T-cell (primary cell): Measurements from ENCODE around the gene IQSEC1. TPM values are rescaled to one million over a fixed set of nuclear protein-coding genes. Genes with fewer than 3 reads are reported as not detected.

ENCODE experiments used
- ATAC-seq, 4 experiments: fragments of 200-7000 bp in 3 of 4; fragments of 150-1000 bp in 1 of 4; cut with Tn5 transposase; replicated peaks in 1 of 4; 1 replicate in 3 of 4; 2 replicates in 1 of 4; pipeline ENCODE4 v1.10.0; 2021; ENCODE audit warnings: moderate library complexity in 3 of 4, mild to moderate bottlenecking in 2 of 4, moderate number of reproducible peaks in 1 of 4
- CTCF ChIA-PET, 2 donors: fragments of 300-600 bp; sonication (Branson Sonifier 250); formaldehyde crosslinking; loops; one replicate each; lab custom pipeline; 2022; ENCODE audit warnings: antibody characterized with exemption in 2 of 2; lab: Charles Lee
- POLR2A ChIA-PET, 2 donors: fragments of 300-600 bp; sonication (Branson Sonifier 250); formaldehyde crosslinking; loops; one replicate each; lab custom pipeline; 2022; ENCODE audit warnings: antibody characterized with exemption in 2 of 2; lab: Charles Lee
- DNase-seq, 35 experiments: peaks; one replicate each; pipeline versions ENCODE4 v3.0.0 to v3.0.0-alpha.2; 2013 to 2023
- H3K27ac ChIP-seq: one replicate; pipeline ENCODE4 v1.5.1; 2013; ENCODE audit warnings: low read length
- H3K27me3 ChIP-seq, 2 experiments: replicated peaks in 1 of 2; 1 replicate in 1 of 2; 2 replicates in 1 of 2; pipeline versions ENCODE4 v1.6.1 to v1.7.0; 2013; ENCODE audit warnings: low read length in 1 of 2, mixed read lengths in 1 of 2; ENCODE audit not compliant: control insufficient read depth in 2 of 2, insufficient read depth in 2 of 2; ENCODE audit errors: extremely low read depth in 1 of 2
- H3K36me3 ChIP-seq, 2 donors: 1 replicate in 1 of 2; 2 replicates in 1 of 2; pipeline versions ENCODE4 v1.6.1 to v1.7.0; 2013; ENCODE audit warnings: low read length in 1 of 2; ENCODE audit not compliant: control insufficient read depth in 2 of 2, insufficient read depth in 1 of 2; ENCODE audit errors: extremely low read depth in 1 of 2
- H3K4me1 ChIP-seq, 2 experiments: 1 replicate in 1 of 2; 2 replicates in 1 of 2; pipeline versions ENCODE4 v1.6.1 to v1.7.0; 2013; ENCODE audit warnings: low read length in 2 of 2, mixed read lengths in 1 of 2; ENCODE audit not compliant: insufficient read depth in 2 of 2, control insufficient read depth in 1 of 2; ENCODE audit errors: extremely low read depth in 1 of 2
- H3K4me3 ChIP-seq, 2 donors: 1 replicate in 1 of 2; 2 replicates in 1 of 2; pipeline versions ENCODE4 v1.5.1 to v1.7.0; 2013; ENCODE audit warnings: mild to moderate bottlenecking in 2 of 2, low read length in 1 of 2, moderate library complexity in 1 of 2; ENCODE audit not compliant: control insufficient read depth in 1 of 2; ENCODE audit errors: extremely low read depth in 1 of 2
- H3K9me3 ChIP-seq: 2 replicates; pipeline ENCODE4 v1.7.0; 2013
- H3K27ac Mint-ChIP-seq, 2 donors: one replicate each; pipeline ENCODE4 v1.8.0; 2020 to 2021; ENCODE audit warnings: mild to moderate bottlenecking in 2 of 2, mixed read lengths in 2 of 2
- H3K27me3 Mint-ChIP-seq, 2 donors: one replicate each; pipeline ENCODE4 v1.8.0; 2021 to 2022; ENCODE audit warnings: mixed read lengths in 2 of 2
- H3K36me3 Mint-ChIP-seq: one replicate; pipeline ENCODE4 v1.8.0; 2021; ENCODE audit warnings: mixed read lengths
- H3K4me1 Mint-ChIP-seq, 3 donors: one replicate each; pipeline ENCODE4 v1.8.0; 2020 to 2022; ENCODE audit warnings: mixed read lengths in 3 of 3, mild to moderate bottlenecking in 1 of 3
- H3K4me3 Mint-ChIP-seq, 3 donors: one replicate each; pipeline ENCODE4 v1.8.0; 2020 to 2022; ENCODE audit warnings: mild to moderate bottlenecking in 3 of 3, mixed read lengths in 3 of 3, moderate library complexity in 3 of 3
- H3K9me3 Mint-ChIP-seq, 3 donors: one replicate each; pipeline ENCODE4 v1.8.0; 2020 to 2022; ENCODE audit warnings: mixed read lengths in 3 of 3
- WGBS: methylation state at CpG from one replicate; pipeline ENCODE4 v1.1.5; 2013; ENCODE audit warnings: missing lambda C conversion rate; ENCODE audit not compliant: insufficient coverage; 5-methylcytosine and 5-hydroxymethylcytosine counted together
- total RNA-seq, 35 experiments: library from RNA in 6 of 35; stranded (reverse) in 6 of 35; fragments of 120-200 nt in 1 of 35; gene quantifications; one replicate each; pipeline versions ENCODE4 v1.2.1 to v1.2.4 and lab custom pipeline; 2013 to 2026

Gene IQSEC1
- total RNA-seq, 5 donors from 2014 or later (not counting 1 experiment from before 2014, with no cell fraction given): 73.7 to 113 (median 86.9) TPM

DNA sequence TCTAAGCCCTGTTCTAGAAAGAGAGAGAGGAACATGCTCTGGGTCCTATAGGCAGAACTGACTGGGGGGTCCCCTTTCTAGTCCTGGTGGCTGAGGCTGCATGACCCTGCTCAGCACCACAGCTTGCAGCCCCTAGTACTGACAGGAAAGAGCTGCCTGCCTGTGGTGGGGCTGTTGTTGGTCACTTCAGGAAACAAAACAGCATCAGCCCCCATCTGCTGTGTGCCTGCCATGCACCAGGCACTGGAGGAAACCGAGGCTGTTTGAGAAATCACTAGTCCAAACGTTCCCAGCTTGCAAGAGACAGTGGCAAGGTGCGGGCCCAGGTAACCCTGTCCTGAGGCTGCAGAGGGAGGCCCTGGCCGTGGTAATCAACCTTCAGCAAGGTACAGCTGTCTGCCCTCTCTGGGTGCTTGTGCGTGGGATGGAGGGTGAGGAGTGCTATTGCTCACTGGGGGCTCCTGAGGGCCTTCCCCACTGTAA lies 90.6 kb downstream of the IQSEC1 start:
- peaks cover 0 to 55% of the 10 kb centered on the region in 2 experiments for H3K4me1 ChIP-seq
- WGBS: 48% methylated on average over 3 of the region's 5 CpGs
- no peak overlapping the region for H3K27ac ChIP-seq
- Mint-ChIP-seq H3K4me3 (no peak overlapping the region), H3K4me1 (peaks cover 69 to 71% (median 70%) of the 10 kb centered on the region in 3 donors), H3K36me3 (peaks cover 12% of the 10 kb centered on the region), H3K9me3 (no peaks in the 10 kb centered on the region), H3K27me3 (no peaks in the 10 kb centered on the region), H3K27ac (peak overlapping the region; percentile 74 to 80)
- H3K9me3 ChIP-seq: no peaks in the 10 kb centered on the region
- peaks cover 14 to 45% of the 10 kb centered on the region in 2 donors for H3K36me3 ChIP-seq
- POLR2A ChIA-PET: no interaction called here
- H3K4me3 ChIP-seq: no peak overlapping the region
- DNase-seq (no peak), ATAC-seq (no peak)
- no peaks in the 10 kb centered on the region for H3K27me3 ChIP-seq
- CTCF ChIA-PET: interaction anchor here (1.3 to 1.4 kb wide), 2 partner anchors 10 to 29 kb away, joined by 3 to 4 read pairs; no protein-coding TSS in a partner anchor

DNA sequence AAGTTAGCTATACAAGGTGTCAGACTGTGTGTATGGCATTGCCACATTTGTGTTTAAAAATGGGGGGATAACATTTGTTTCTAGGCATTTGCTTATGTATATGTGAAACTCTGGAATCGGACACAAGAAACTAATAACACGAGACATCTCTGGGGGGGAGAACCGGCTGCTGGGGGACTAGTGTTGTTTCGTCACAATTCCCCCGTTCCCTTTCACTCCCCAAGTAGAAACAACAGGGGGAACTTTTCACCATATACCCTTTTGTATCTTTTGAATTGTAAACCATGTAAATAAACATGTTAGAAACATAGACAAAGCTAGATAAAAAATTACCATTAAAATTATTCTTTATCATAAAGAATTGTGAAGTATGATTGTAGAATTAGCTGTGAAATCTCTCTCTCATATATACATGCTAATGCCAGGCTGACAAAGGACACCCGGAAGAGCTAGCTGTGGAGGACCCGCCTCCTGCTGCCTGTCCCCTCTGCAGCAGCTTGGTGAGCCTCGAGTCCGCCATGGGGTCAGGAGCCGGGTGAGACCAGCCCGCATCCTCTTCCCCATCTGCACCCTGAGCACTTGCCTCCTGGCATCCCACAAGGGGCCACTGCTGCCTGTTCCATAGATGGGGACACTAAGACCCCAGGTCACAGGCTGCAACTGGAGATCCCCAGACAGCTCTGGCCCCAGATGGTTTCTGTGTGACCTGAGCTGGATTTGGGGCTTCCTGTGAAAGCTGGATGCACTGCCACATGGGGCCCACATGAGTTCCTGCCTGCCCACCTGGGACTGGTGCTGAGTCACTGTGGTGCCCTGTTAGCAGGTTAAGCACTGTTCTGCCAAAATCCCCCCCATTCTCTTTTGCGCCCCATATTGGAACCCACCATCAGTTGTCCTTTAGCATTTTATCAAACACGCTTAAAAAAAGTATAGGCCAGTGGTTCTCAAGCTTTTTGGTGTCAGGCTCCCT lies 91.6 kb downstream of the IQSEC1 start:
- H3K4me1 ChIP-seq: peaks cover 0 to 55% of the 10 kb centered on the region in 2 experiments
- no peak overlapping the region for H3K27ac ChIP-seq
- H3K4me3 ChIP-seq: no peak overlapping the region
- H3K27me3 Mint-ChIP-seq: no peaks in the 10 kb centered on the region
- H3K36me3 ChIP-seq: peaks cover 10 to 43% of the 10 kb centered on the region in 2 donors
- DNase-seq (no peak), ATAC-seq (peak in 2 of 4 experiments; percentile 36 to 47)
- H3K27me3 ChIP-seq: no peaks in the 10 kb centered on the region
- no peak overlapping the region for H3K4me3 Mint-ChIP-seq
- H3K9me3 Mint-ChIP-seq: no peaks in the 10 kb centered on the region
- peaks cover 62 to 72% (median 69%) of the 10 kb centered on the region in 3 donors for H3K4me1 Mint-ChIP-seq
- peaks cover 16% of the 10 kb centered on the region for H3K36me3 Mint-ChIP-seq
- H3K27ac Mint-ChIP-seq: peak overlapping the region; percentile 74 to 75
- 65% methylated on average over 5 of the region's 13 CpGs for WGBS
- no peaks in the 10 kb centered on the region for H3K9me3 ChIP-seq
- CTCF ChIA-PET: interaction anchor here in 1 of 2 donors (0.7 to 1.3 kb wide), 2 partner anchors 9 to 104 kb away, joined by 3 to 4 read pairs; no protein-coding TSS in a partner anchor
- POLR2A ChIA-PET: interaction anchor here in 1 of 2 donors (0.7 kb wide), 1 partner anchor 89 kb away, joined by 3 read pairs; no protein-coding TSS in a partner anchor

DNA sequence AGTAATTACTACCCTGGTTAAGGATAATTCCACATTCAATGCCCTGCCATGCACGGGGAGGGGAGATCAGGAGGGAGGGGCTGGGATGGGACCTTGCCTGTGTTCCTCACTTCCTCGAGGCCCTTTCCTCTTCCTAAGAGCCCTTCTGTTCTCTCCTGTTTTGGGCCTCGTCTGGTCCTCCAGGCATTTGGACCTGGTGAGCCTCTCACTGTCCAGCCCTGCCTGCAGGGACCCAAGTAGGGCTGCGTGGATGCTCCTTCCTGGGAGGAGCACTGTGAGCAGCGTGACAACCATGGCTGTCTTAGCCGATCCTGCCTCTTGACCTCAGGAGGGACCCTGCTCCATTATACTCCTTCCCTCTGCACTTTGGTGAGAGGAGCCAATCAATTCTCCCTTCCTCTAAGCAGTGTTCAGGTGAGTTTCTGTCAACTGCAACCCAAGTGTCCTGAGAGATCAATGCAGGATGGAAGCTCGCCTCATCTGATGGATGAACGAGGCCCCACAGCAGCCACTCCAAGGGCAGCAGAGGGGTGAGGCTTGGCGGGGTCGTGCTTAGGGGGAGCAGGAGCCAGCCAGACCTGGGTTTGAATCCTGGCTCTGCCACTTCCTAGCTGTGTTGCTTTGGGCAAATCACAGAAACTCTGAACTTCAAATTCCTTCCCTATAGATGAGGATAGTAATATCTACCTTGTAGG lies 92.5 kb downstream of the IQSEC1 start:
- Mint-ChIP-seq H3K27ac (peak overlapping the region; percentile 8 to 24), H3K4me1 (peaks cover 59 to 70% (median 65%) of the 10 kb centered on the region in 3 donors), H3K36me3 (peaks cover 16% of the 10 kb centered on the region), H3K9me3 (no peaks in the 10 kb centered on the region), H3K27me3 (no peaks in the 10 kb centered on the region), H3K4me3 (no peak overlapping the region)
- no peak overlapping the region for H3K27ac ChIP-seq
- no peak overlapping the region for H3K4me3 ChIP-seq
- whole genome bisulfite sequencing: 96% methylated on average over 7 of the region's 10 CpGs
- ChIA-PET POLR2A (interaction anchor here in 1 of 2 donors (0.7 kb wide), 1 partner anchor 90 kb away, joined by 3 read pairs; no protein-coding TSS in a partner anchor), CTCF (interaction anchor here in 1 of 2 donors (0.7 kb wide), 1 partner anchor 104 kb away, joined by 4 read pairs; no protein-coding TSS in a partner anchor)
- H3K4me1 ChIP-seq: peaks cover 0 to 47% of the 10 kb centered on the region in 2 experiments
- peaks cover 9 to 38% of the 10 kb centered on the region in 2 donors for H3K36me3 ChIP-seq
- ATAC-seq (no peak), DNase-seq (no peak)
- no peaks in the 10 kb centered on the region for H3K27me3 ChIP-seq
- no peaks in the 10 kb centered on the region for H3K9me3 ChIP-seq

DNA sequence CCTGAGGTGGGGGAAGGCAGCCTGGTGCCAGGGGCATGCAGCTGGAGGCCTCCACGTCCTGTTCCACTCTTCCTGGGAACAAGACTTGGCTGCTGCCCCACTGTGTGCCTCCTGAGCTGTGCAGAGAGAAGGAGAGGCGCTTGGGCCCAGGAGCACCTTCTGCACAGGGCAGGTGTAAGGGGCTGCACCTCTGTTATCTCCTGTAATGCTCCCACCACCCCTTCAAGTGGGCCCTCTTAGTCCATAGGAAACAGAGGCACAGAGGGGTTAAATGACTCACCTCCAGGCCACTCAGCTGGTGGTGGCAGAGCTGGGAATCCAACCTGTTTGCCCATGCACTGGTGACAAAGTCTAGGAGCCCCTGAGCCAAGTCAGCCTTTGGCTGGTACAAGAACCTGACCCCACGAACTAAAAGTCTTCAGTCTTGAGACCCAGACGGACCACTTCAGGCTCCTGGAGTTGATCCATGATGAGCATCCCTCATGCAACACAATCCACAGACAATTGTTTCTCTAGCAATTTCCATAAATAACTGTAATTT lies 93.2 kb downstream of the IQSEC1 start:
- peaks cover 61 to 73% (median 67%) of the 10 kb centered on the region in 3 donors for H3K4me1 Mint-ChIP-seq
- POLR2A ChIA-PET: no interaction called here
- H3K36me3 ChIP-seq: peaks cover 9 to 39% of the 10 kb centered on the region in 2 donors
- CTCF ChIA-PET: no interaction called here
- peaks cover 0 to 45% of the 10 kb centered on the region in 2 experiments for H3K4me1 ChIP-seq
- H3K27me3 ChIP-seq: no peaks in the 10 kb centered on the region
- H3K9me3 ChIP-seq: no peaks in the 10 kb centered on the region
- ATAC-seq: no peak
- WGBS: 60% methylated on average over 1 of the region's 4 CpGs
- H3K27ac ChIP-seq: no peak overlapping the region
- H3K27ac Mint-ChIP-seq: no peak overlapping the region
- H3K4me3 Mint-ChIP-seq: no peak overlapping the region
- no peak overlapping the region for H3K4me3 ChIP-seq
- H3K36me3 Mint-ChIP-seq: peaks cover 16% of the 10 kb centered on the region
- no peak for DNase-seq
- no peaks in the 10 kb centered on the region for H3K27me3 Mint-ChIP-seq
- no peaks in the 10 kb centered on the region for H3K9me3 Mint-ChIP-seq

DNA sequence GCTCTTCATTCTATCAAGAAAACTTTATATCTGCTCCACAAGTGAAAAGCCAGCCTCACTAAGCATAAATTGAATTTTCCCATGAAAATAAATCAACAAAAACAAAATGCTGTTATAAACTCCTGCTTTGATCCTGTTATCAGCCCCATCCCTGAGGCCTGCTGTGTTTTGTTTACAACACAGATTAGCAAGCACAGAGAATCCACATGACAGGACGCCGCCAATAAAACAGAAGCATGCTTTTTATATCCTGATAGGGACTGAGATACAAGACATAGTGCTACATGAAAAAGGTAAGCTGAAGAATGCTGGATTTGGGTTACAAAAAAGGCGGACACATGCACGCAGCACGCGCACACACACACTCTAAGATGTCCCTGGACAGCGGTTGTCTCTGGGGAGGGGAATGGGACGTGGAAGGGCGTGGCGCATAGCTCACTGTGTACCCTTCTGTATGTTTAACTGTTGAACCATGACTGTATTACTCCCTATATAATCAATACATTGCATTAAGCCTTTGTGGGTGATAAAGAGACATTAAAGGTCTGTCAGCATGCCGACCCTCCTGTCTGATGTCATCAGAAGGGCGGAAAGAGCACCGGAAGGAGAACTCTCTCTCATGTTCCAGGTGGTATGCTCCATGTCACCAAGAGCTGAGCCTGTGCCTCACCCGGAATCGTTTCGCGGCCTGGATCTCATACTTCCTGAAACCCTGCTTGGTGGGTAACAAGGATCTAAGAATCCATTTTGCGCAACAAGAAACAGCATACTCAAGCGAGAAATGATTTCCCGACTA lies 93.9 kb downstream of the IQSEC1 start:
- peaks cover 0 to 47% of the 10 kb centered on the region in 2 experiments for H3K4me1 ChIP-seq
- no peak overlapping the region for H3K4me3 ChIP-seq
- no peak overlapping the region for H3K27ac ChIP-seq
- no peaks in the 10 kb centered on the region for H3K9me3 ChIP-seq
- peaks cover 65 to 77% (median 72%) of the 10 kb centered on the region in 3 donors for H3K4me1 Mint-ChIP-seq
- H3K27me3 ChIP-seq: no peaks in the 10 kb centered on the region
- DNase-seq (no peak), ATAC-seq (no peak)
- H3K4me3 Mint-ChIP-seq: no peak overlapping the region
- H3K36me3 Mint-ChIP-seq: peaks cover 16% of the 10 kb centered on the region
- H3K36me3 ChIP-seq: peaks cover 9 to 39% of the 10 kb centered on the region in 2 donors
- WGBS: 94% methylated on average over 14 of the region's 20 CpGs
- POLR2A ChIA-PET: no interaction called here
- H3K9me3 Mint-ChIP-seq: no peaks in the 10 kb centered on the region
- H3K27ac Mint-ChIP-seq: peak overlapping the region in 1 of 2 donors; percentile 41
- CTCF ChIA-PET: no interaction called here
- no peaks in the 10 kb centered on the region for H3K27me3 Mint-ChIP-seq
